Anterior cingulate cortex (tissue), 58 donors: ENCODE results near the gene LDHAL6B.
A peak's percentile ranks its signal among the peaks of the same experiment; 100 is the strongest.

Experiments
- DNase-seq, 58 donors: peaks; one replicate each; lab custom pipeline; 2025; lab: John Stamatoyannopoulos, UW

Gene LDHAL6B

DNA sequence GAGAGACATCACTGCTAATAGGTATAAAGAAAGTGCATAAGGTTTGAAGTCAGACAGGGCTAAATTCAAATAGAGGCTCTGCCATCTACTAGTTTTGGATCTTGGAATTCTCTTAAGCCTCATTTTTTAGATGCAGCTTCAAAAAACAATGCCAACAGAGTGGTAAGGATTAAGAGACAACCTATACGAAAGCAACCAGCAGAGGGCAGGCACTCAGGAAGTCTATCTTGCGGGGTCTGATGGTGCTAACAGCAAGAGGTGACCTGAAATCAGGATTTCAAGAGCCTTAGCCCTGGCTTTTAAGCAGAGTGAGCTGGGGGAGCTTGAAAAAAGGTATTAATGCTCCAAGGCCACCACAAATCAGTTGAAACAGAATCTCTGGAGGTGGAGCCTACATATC lies 40.7 kb downstream of the LDHAL6B start:
- peak in 33 of 58 donors; percentile 3 to 72 (median 21) for DNase-seq

DNA sequence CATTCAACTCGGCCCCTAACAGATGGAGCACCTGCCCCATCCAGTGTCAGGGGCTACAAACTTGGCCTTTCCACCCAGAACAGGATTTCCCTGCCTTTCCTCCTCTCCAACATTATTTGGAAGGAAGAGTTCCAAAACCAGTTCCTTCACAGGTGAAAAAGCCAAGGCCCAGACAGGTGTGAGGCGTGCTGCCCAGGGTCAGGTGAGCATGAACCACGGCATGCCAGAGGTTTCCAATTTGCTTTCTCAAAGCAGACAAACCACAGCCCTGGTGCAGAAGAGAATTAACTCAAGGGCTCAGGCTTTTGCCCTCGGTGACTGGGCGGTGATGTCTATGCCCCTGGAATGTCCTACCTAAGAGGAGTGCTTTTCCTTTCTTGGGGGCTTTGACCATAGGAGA lies 43.2 kb downstream of the LDHAL6B start:
- no peak for DNase-seq

DNA sequence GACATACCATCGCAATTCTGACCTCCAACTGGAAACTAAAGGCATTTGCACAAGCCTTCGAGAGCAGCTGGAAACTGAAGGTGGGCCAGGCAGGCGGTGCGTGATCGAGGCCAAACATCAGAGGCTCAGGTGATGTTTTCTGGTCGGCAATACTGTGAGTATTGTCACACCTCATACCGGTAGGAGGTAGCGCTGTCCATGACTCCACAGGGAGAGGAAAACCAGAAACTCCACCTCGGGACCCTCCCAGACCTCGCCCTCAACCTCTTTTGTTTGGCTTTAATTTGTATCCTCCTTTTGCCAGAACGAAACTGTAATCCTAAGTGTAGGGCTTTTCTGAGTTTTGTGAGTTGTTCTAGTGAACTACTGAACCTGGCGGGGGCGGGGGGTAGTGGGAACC lies 43.6 kb downstream of the LDHAL6B start:
- no peak for DNase-seq

DNA sequence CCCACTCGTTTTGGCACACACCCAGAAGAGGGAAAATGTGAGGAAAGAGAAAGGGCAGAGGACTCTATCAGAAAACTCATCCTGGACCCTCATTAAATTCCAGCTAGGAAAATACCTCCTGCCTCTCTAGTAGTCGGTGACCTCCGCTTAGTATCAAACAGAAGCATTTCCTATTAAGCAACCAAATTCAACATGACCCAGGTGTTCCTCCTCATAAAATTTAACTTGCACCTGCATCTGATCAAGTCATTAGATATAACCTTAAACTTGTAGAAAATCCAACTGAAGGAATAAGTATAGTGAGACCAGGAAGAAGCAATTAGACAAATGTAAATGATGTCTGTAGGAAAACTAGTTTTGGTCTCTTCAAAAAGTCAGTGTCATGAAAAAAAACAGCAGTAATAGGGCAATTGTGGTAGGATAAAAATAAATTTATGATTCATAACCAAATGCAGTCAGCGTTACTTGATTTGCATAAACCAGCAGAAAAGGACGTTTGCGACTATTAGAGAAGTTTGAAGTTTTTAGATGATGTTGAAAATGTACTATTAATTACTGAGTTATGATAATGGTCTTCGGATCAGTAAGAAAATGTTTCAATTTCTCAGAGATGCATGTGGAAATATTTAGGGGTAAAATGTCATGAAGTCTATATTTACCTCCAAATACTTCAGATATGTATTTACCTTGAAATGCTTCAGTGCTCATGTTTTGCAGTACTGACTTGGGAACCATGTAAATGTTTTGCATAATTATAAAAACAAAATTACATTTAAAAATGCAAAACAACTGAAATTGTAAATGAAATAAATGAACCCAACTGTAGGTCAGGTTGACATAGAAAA lies 44.6 kb downstream of the LDHAL6B start:
- no peak for DNase-seq

DNA sequence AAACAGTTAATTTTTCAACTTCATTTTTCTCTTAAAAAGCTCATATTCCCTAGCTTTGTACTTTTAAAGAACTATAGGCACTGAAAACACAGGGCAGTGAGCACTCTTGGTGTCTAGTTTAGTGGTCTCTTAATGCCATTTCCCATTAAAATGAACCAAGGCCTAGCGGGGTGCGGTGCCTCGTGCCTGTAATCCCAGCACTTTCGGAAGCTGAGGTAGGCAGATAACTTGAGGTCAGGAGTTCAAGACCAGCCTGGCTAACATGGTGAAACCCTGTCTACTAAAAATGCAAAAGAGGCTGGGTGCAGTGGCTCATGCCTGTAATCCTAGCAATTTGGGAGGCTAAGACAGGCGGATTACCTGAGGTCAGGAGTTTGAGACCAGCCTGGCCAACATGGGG lies 45.5 kb downstream of the LDHAL6B start:
- DNase-seq: no peak

DNA sequence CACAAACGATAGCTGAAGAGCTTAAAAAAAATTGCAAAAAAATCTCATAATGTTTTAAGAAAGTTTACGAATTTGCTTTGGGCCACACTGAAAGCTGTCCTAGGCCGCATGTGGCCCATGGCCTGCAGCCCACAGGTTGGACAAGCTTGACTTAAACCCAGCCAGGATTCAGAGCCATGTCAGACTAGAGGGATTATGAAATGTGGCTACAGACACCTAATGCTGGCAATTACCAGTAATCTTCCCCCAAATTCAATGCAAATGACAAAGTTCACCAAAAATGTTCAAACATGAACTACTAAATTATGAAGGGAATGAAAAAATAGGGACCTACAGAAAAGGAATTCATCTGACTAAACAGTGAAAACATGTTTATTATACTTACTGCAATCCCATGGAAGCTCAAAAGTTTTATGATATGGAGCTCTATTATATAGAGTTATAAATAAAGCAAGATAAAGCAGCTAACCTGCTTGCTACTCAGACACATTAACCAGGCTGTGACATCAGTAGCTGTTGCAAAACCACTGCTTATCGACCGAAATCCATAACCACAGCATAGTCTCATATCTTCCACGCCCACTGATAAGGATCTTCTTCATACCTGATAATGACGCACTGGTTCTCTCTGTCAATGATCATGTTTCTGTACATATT lies 49.2 kb downstream of the LDHAL6B start:
- DNase-seq: no peak

DNA sequence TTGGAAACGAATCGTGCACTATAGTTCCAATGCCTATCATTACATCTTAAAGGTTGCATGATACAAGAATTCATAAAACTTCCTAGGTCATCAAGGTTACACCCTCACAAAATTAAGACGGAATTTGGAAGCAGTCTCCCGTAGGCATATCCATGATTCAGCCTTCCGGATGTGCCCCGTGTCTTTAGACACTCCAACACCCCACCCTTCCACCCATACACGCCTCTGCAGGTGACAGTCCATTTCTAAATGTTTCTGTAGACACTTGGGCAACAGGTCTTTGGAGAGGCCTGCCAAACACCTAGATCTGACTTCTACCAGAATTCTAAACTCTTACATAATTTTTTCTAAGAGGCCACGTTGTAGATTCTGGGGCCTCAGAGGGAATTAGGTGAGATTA lies 49.8 kb downstream of the LDHAL6B start:
- no peak for DNase-seq

DNA sequence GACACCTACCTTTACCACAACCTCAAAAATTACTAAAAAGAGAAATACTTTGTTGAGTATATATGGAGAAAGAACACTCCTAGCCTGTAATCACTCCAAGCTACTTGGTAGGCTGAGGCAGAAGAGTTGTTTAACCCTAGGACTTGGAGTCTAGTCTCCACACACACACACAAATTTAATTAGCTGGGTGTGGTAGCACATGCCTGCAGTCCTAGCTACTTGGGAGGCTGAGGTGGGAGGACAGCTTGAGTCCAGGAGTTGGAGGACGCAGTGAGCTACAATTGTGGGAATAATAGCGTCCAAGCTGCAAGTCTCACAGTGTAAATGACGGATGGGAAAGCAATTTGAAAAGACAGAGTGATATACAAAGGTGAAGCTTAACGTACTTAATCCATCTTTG lies 50.5 kb downstream of the LDHAL6B start:
- DNase-seq: no peak
